IMR-90 (cell line): Measurements from ENCODE around the gene ADAMTS6. TPM values are rescaled to one million over a fixed set of nuclear protein-coding genes. Genes with fewer than 3 reads are reported as not detected.

Experiments used
- ATAC-seq: fragments of 200-7000 bp; cut with Tn5 transposase; 2 replicates; pipeline ENCODE4 v1.9.1; 2020; ENCODE audit warnings: low read depth, mild to moderate bottlenecking, moderate library complexity
- BruUV-seq: library from RNA; stranded (reverse); fragments of 400-500 nt; replicated peaks from 2 replicates; lab custom pipeline; 2021; lab: Mats Ljungman, UMichigan
- CTCF ChIA-PET: fragments of 300-600 bp; formaldehyde crosslinking; extraction: SDS; loops from one replicate; lab custom pipeline; 2021; ENCODE audit warnings: antibody characterized with exemption; lab: Yijun Ruan, JAX
- POLR2A ChIA-PET: fragments of 300-600 bp; sonication (Branson Sonifier 250); formaldehyde crosslinking; loops from one replicate; lab custom pipeline; 2022; ENCODE audit warnings: antibody characterized with exemption; ENCODE audit not compliant: unreplicated experiment; lab: Charles Lee
- DNase-seq: peaks from one replicate; pipeline ENCODE4 v3.0.0; 2013
- H2AFZ ChIP-seq: replicated peaks from 2 replicates; pipeline ENCODE3; 2013; ENCODE audit warnings: low read length, mild to moderate bottlenecking; ENCODE audit not compliant: poor library complexity
- H2AK5ac ChIP-seq: 2 replicates; pipeline ENCODE4 v1.6.1; 2013; ENCODE audit warnings: low read depth, low read length, inconsistent platforms
- H2AK9ac ChIP-seq: replicated peaks from 2 replicates; pipeline ENCODE3; 2013; ENCODE audit warnings: mild to moderate bottlenecking, low read depth, low read length, moderate library complexity; ENCODE audit not compliant: poor library complexity
- H2BK120ac ChIP-seq: 2 replicates; pipeline ENCODE4 v1.6.1; 2013; ENCODE audit warnings: low read depth, low read length, inconsistent platforms
- H2BK15ac ChIP-seq: 3 replicates; pipeline ENCODE4 v1.6.1; 2013; ENCODE audit warnings: low read depth, low read length, inconsistent platforms
- H2BK20ac ChIP-seq: 2 replicates; pipeline ENCODE4 v1.6.1; 2013; ENCODE audit warnings: low read depth, mild to moderate bottlenecking, inconsistent platforms, low read length, moderate library complexity
- H2BK5ac ChIP-seq: 2 replicates; pipeline ENCODE4 v1.6.1; 2013; ENCODE audit warnings: mild to moderate bottlenecking, low read depth, low read length, inconsistent platforms; ENCODE audit not compliant: poor library complexity, severe bottlenecking
- H3K14ac ChIP-seq: replicated peaks from 2 replicates; pipeline ENCODE4 v1.6.1; 2013; ENCODE audit warnings: low read depth, low read length, inconsistent platforms
- H3K18ac ChIP-seq: 2 replicates; pipeline ENCODE4 v1.6.1; 2013; ENCODE audit warnings: low read depth, low read length, control low read depth
- H3K23ac ChIP-seq: 2 replicates; pipeline ENCODE4 v1.6.1; 2013; ENCODE audit warnings: low read depth, low read length, inconsistent platforms
- H3K27ac ChIP-seq: 2 replicates; pipeline ENCODE4 v1.5.1; 2013; ENCODE audit warnings: mild to moderate bottlenecking, control low read depth, low read length; ENCODE audit not compliant: insufficient read depth
- H3K27me3 ChIP-seq: 2 replicates; pipeline ENCODE4 v1.6.1; 2013; ENCODE audit warnings: low read length; ENCODE audit not compliant: control insufficient read depth, insufficient read depth
- H3K36me3 ChIP-seq: 2 replicates; pipeline ENCODE4 v1.6.1; 2013; ENCODE audit warnings: low read length, mixed read lengths; ENCODE audit not compliant: control insufficient read depth, insufficient read depth
- H3K4ac ChIP-seq: 2 replicates; pipeline ENCODE4 v1.6.1; 2013; ENCODE audit warnings: low read depth, low read length, inconsistent platforms
- H3K4me1 ChIP-seq: 2 replicates; pipeline ENCODE4 v1.6.1; 2013; ENCODE audit warnings: low read length, mixed read lengths; ENCODE audit not compliant: control insufficient read depth, insufficient read depth
- H3K4me2 ChIP-seq: 2 replicates; pipeline ENCODE4 v1.6.1; 2013; ENCODE audit warnings: low read depth, mild to moderate bottlenecking, control low read depth, low read length, moderate library complexity
- H3K4me3 ChIP-seq: 2 replicates; pipeline ENCODE4 v1.5.1; 2013; ENCODE audit warnings: low read depth, mild to moderate bottlenecking, control low read depth, low read length, moderate library complexity; ENCODE audit not compliant: insufficient read depth
- H3K56ac ChIP-seq: 2 replicates; pipeline ENCODE4 v1.6.1; 2013; ENCODE audit warnings: low read length, inconsistent platforms; ENCODE audit not compliant: insufficient read depth; ENCODE audit errors: extremely low read depth
- H3K79me1 ChIP-seq, 2 experiments: 2 replicates each; pipeline ENCODE4 v1.6.1; 2013; ENCODE audit warnings: low read length in 2 of 2, inconsistent platforms in 1 of 2, low read depth in 1 of 2
- H3K9ac ChIP-seq: 2 replicates; pipeline ENCODE4 v1.6.1; 2013; ENCODE audit warnings: low read depth, low read length, control low read depth
- H3K9me1 ChIP-seq: 2 replicates; pipeline ENCODE4 v1.6.1; 2013; ENCODE audit warnings: low read length, inconsistent platforms; ENCODE audit not compliant: insufficient read depth
- H3K9me3 ChIP-seq: 2 replicates; pipeline ENCODE4 v1.6.1; 2013; ENCODE audit warnings: low read length; ENCODE audit not compliant: control insufficient read depth, insufficient read depth
- H4K20me1 ChIP-seq: 2 replicates; pipeline ENCODE4 v1.6.1; 2013; ENCODE audit warnings: low read length, inconsistent platforms; ENCODE audit not compliant: insufficient read depth
- H4K5ac ChIP-seq: 2 replicates; pipeline ENCODE4 v1.6.1; 2013; ENCODE audit warnings: mild to moderate bottlenecking, low read depth, low read length, control low read depth
- H4K8ac ChIP-seq, 2 experiments: 2 replicates each; pipeline ENCODE4 v1.6.1; 2013; ENCODE audit warnings: low read depth in 2 of 2, low read length in 2 of 2, control low read depth in 1 of 2, inconsistent platforms in 1 of 2
- H4K91ac ChIP-seq: 2 replicates; pipeline ENCODE4 v1.6.1; 2013; ENCODE audit warnings: low read depth, low read length, inconsistent platforms; ENCODE audit not compliant: insufficient read depth
- BHLHE40 ChIP-seq: fragments of 150-350 bp; IDR thresholded peaks from 2 replicates; pipeline ENCODE4 v1.6.1; 2016; ENCODE audit warnings: mild to moderate bottlenecking, low read depth, low read length
- CEBPB ChIP-seq: IDR thresholded peaks from 2 replicates; pipeline ENCODE4 v1.6.1; 2012; ENCODE audit warnings: low read depth, low read length, improper control_type of control experiment
- FOS ChIP-seq: fragments of 150-350 bp; IDR thresholded peaks from 2 replicates; pipeline ENCODE4 v1.6.1; 2016; ENCODE audit warnings: low read depth, low read length
- MAFK ChIP-seq: IDR thresholded peaks from 2 replicates; pipeline ENCODE4 v1.6.1; 2012; ENCODE audit warnings: low read depth, low read length, improper control_type of control experiment
- MAZ ChIP-seq: IDR thresholded peaks from 2 replicates; pipeline ENCODE4 v1.6.1; 2012; ENCODE audit warnings: low read depth, mild to moderate bottlenecking, low read length, improper control_type of control experiment, moderate library complexity, borderline replicate concordance
- MXI1 ChIP-seq: IDR thresholded peaks from 2 replicates; pipeline ENCODE4 v1.6.1; 2012; ENCODE audit warnings: low read depth, mild to moderate bottlenecking, low read length, moderate library complexity, borderline replicate concordance
- NFE2L2 ChIP-seq: fragments of 150-350 bp; IDR thresholded peaks from 2 replicates; pipeline ENCODE4 v1.6.1; 2016; ENCODE audit warnings: low read depth, mild to moderate bottlenecking, low read length
- POLR2A ChIP-seq: IDR thresholded peaks from 2 replicates; pipeline ENCODE4 v1.6.1; 2012; ENCODE audit warnings: mild to moderate bottlenecking, low read depth, low read length
- RAD21 ChIP-seq: IDR thresholded peaks from 2 replicates; pipeline ENCODE4 v1.6.1; 2012; ENCODE audit warnings: low read length, improper control_type of control experiment
- RCOR1 ChIP-seq: IDR thresholded peaks from 2 replicates; pipeline ENCODE4 v1.6.1; 2012; ENCODE audit warnings: mild to moderate bottlenecking, low read length, improper control_type of control experiment; ENCODE audit not compliant: insufficient replicate concordance
- RFX5 ChIP-seq: IDR thresholded peaks from 2 replicates; pipeline ENCODE4 v1.8.0; 2012; ENCODE audit warnings: low read depth, mild to moderate bottlenecking, low read length, moderate library complexity
- SMC3 ChIP-seq: fragments of 150-350 bp; IDR thresholded peaks from 2 replicates; pipeline ENCODE4 v1.6.1; 2016; ENCODE audit warnings: low read depth, mild to moderate bottlenecking, antibody characterized with exemption, low read length, moderate library complexity
- dilution Hi-C: fragments of 300-500 bp; cut with HindIII; formaldehyde crosslinking; loops from one replicate; pipeline ENCODE4 v1.14.3; 2018; ENCODE audit warnings: low sequenced_read_pairs; ENCODE audit not compliant: unreplicated experiment
- in situ Hi-C: fragments of 300-500 bp; cut with MboI; formaldehyde crosslinking; loops from 3 replicates; pipeline ENCODE4 v1.14.3; 2019; ENCODE audit warnings: low sequenced_read_pairs, inconsistent platforms, mixed read lengths
- intact Hi-C: fragments of 100-400 bp; cut with micrococcal nuclease; formaldehyde crosslinking; loops from 2 replicates; pipeline ENCODE4 v1.10.0; 2022
- polyA plus RNA-seq, 3 experiments: library from polyadenylated mRNA; depleted of rRNA; stranded (reverse); fragments of >200 nt; gene quantifications; 2 replicates each; pipeline ENCODE4 v1.2.3, GENCODE V29; 2012; ENCODE audit warnings: low replicate concordance in 1 of 3
- total RNA-seq: library from RNA; depleted of rRNA; stranded (reverse); fragments of >200 nt; gene quantifications from 2 replicates; pipeline ENCODE4 v1.2.3, GENCODE V29; 2012
- TF ChIP-seq, protein P1 (sequence below): fragments of 150-350 bp; IDR thresholded peaks from 2 replicates; pipeline ENCODE4 v1.6.1; 2017; ENCODE audit warnings: mild to moderate bottlenecking, antibody characterized with exemption, low read length, low read depth
- TF ChIP-seq, protein P2 (sequence below): conservative IDR thresholded peaks from 2 replicates; pipeline ENCODE4 v1.5.1; 2012; ENCODE audit warnings: mild to moderate bottlenecking, low read depth, low read length, improper control_type of control experiment
- TF ChIP-seq, protein P3 (sequence below): fragments of 150-350 bp; IDR thresholded peaks from 2 replicates; pipeline ENCODE4 v1.6.1; 2016; ENCODE audit warnings: low read depth, mild to moderate bottlenecking, low read length, moderate library complexity, borderline replicate concordance

Gene ADAMTS6
- total and polyA plus RNA-seq, 2 of the 4 experiments (the other 2 are of a cell fraction) = 23.9 to 173 TPM

DNA sequence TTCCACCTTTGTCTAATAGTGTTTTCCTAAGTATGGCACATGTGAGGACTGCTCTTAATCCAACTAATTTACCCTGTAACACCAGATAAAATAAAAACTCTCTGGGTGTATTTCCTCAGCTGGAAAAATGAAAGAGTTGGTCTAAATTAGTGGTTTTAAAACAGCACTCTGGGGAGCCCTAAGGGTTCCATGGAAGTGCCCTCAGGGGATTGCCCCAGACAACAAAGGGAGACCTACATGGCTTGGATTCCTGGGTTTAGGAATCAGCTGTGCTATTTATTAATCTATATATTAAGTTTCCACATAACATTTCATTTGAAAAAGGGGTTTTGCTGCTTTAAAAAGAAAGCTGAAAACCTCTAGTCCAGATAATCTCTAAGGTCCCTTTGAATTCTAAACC lies 20.2 kb downstream of the ADAMTS6 start:
- no TSS peak for BruUV-seq
- H3K27ac ChIP-seq = no peak overlapping the region
- H3K18ac ChIP-seq = no peak overlapping the region
- ChIA-PET POLR2A (no interaction called here), CTCF (interaction anchor here (0.6 kb wide), 1 partner anchor 282 kb away, joined by 5 read pairs; no protein-coding TSS in a partner anchor)
- H2BK20ac ChIP-seq = no peak overlapping the region
- H3K4me2 ChIP-seq = no peak overlapping the region
- no peak overlapping the region for H3K56ac ChIP-seq
- DNase-seq = no peak
- H2AK5ac ChIP-seq = no peak overlapping the region
- H3K14ac ChIP-seq = no peak overlapping the region
- TF ChIP-seq NFE2L2 = no peak
- no peak for TF ChIP-seq RFX5
- TF ChIP-seq RAD21 = no peak
- TF ChIP-seq MAZ = no peak
- no peak for TF ChIP-seq RCOR1
- TF ChIP-seq MAFK = no peak
- TF ChIP-seq CEBPB = no peak
- TF ChIP-seq, protein P1, sequence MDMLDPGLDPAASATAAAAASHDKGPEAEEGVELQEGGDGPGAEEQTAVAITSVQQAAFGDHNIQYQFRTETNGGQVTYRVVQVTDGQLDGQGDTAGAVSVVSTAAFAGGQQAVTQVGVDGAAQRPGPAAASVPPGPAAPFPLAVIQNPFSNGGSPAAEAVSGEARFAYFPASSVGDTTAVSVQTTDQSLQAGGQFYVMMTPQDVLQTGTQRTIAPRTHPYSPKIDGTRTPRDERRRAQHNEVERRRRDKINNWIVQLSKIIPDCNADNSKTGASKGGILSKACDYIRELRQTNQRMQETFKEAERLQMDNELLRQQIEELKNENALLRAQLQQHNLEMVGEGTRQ = no peak
- no peak for TF ChIP-seq FOS
- no peak for TF ChIP-seq POLR2A
- no peak for TF ChIP-seq BHLHE40
- TF ChIP-seq, protein P2, sequence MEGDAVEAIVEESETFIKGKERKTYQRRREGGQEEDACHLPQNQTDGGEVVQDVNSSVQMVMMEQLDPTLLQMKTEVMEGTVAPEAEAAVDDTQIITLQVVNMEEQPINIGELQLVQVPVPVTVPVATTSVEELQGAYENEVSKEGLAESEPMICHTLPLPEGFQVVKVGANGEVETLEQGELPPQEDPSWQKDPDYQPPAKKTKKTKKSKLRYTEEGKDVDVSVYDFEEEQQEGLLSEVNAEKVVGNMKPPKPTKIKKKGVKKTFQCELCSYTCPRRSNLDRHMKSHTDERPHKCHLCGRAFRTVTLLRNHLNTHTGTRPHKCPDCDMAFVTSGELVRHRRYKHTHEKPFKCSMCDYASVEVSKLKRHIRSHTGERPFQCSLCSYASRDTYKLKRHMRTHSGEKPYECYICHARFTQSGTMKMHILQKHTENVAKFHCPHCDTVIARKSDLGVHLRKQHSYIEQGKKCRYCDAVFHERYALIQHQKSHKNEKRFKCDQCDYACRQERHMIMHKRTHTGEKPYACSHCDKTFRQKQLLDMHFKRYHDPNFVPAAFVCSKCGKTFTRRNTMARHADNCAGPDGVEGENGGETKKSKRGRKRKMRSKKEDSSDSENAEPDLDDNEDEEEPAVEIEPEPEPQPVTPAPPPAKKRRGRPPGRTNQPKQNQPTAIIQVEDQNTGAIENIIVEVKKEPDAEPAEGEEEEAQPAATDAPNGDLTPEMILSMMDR = no peak
- TF ChIP-seq MXI1 = no peak
- TF ChIP-seq SMC3 = no peak
- TF ChIP-seq, protein P3, sequence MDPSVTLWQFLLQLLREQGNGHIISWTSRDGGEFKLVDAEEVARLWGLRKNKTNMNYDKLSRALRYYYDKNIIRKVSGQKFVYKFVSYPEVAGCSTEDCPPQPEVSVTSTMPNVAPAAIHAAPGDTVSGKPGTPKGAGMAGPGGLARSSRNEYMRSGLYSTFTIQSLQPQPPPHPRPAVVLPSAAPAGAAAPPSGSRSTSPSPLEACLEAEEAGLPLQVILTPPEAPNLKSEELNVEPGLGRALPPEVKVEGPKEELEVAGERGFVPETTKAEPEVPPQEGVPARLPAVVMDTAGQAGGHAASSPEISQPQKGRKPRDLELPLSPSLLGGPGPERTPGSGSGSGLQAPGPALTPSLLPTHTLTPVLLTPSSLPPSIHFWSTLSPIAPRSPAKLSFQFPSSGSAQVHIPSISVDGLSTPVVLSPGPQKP = no peak
- intact Hi-C loops (no loop called here), in situ Hi-C loops (no loop called here), dilution Hi-C loops (no loop called here)
- ATAC-seq = no peak
- H3K27me3 ChIP-seq = no peaks in the 10 kb centered on the region
- H4K8ac ChIP-seq = no peak overlapping the region
- peaks cover 11% of the 10 kb centered on the region for H3K36me3 ChIP-seq
- H3K79me1 ChIP-seq = peaks cover 35 to 46% of the 10 kb centered on the region in 2 experiments
- no peak overlapping the region for H2BK15ac ChIP-seq
- H4K20me1 ChIP-seq = no peaks in the 10 kb centered on the region
- no peak overlapping the region for H4K5ac ChIP-seq
- H3K9me3 ChIP-seq = no peaks in the 10 kb centered on the region
- no peak overlapping the region for H3K4me3 ChIP-seq
- no peak overlapping the region for H3K4ac ChIP-seq
- no peak overlapping the region for H3K9ac ChIP-seq
- H3K4me1 ChIP-seq = peaks cover 1% of the 10 kb centered on the region; the same call in 1 of the 2 replicates
- H2AFZ ChIP-seq = no peak overlapping the region
- H2AK9ac ChIP-seq = no peak overlapping the region
- no peaks in the 10 kb centered on the region; the same call in 1 of the 2 replicates for H3K9me1 ChIP-seq
- no peak overlapping the region for H2BK120ac ChIP-seq
- H3K23ac ChIP-seq = no peak overlapping the region
- no peak overlapping the region for H2BK5ac ChIP-seq
- no peak overlapping the region for H4K91ac ChIP-seq
